OCI-LY7 (cell line): Measurements from ENCODE around the gene HMGB4. TPM values are rescaled to one million over a fixed set of nuclear protein-coding genes. Genes with fewer than 3 reads are reported as not detected.

ENCODE experiments used
- BruUV-seq: library from RNA; stranded (reverse); fragments of 400-500 nt; replicated peaks from 2 replicates; lab custom pipeline; 2021; lab: Mats Ljungman, UMichigan
- CTCF ChIA-PET: fragments of 300-600 bp; sonication (Branson Sonifier 250); formaldehyde crosslinking; loops from one replicate; lab custom pipeline; 2022; ENCODE audit warnings: antibody characterized with exemption; ENCODE audit not compliant: unreplicated experiment; lab: Charles Lee
- POLR2A ChIA-PET: fragments of 300-600 bp; sonication (Branson Sonifier 250); formaldehyde crosslinking; loops from one replicate; lab custom pipeline; 2022; ENCODE audit warnings: antibody characterized with exemption; lab: Charles Lee
- DNase-seq: peaks from one replicate; pipeline ENCODE4 v3.0.0-alpha.2; 2015; ENCODE audit warnings: low spot score
- H2AFZ ChIP-seq: fragments of 200-600 bp; sonication (generic), shearing (Covaris generic); 2 replicates; pipeline ENCODE4 v1.6.1; 2014; ENCODE audit warnings: mild to moderate bottlenecking, antibody characterized with exemption, low read length, moderate library complexity
- H3K27ac ChIP-seq: fragments of 200-600 bp; sonication (generic); 2 replicates; pipeline ENCODE4 v1.5.1; 2014; ENCODE audit warnings: mixed run types, low read depth, mild to moderate bottlenecking, moderate library complexity, low read length, inconsistent platforms; ENCODE audit not compliant: poor library complexity, severe bottlenecking
- H3K36me3 ChIP-seq: fragments of 200-600 bp; sonication (generic); 2 replicates; pipeline ENCODE4 v1.6.1; 2014; ENCODE audit warnings: mild to moderate bottlenecking, antibody characterized with exemption, low read length, moderate library complexity, mixed read lengths; ENCODE audit not compliant: insufficient read depth
- H3K4me1 ChIP-seq: fragments of 200-600 bp; sonication (generic); 2 replicates; pipeline ENCODE4 v1.5.1; 2014; ENCODE audit warnings: mild to moderate bottlenecking, low read length; ENCODE audit not compliant: insufficient read depth, poor library complexity, severe bottlenecking
- H3K4me2 ChIP-seq: fragments of 200-600 bp; sonication (generic); 2 replicates; pipeline ENCODE4 v1.6.1; 2014; ENCODE audit warnings: mild to moderate bottlenecking, low read length
- H3K4me3 ChIP-seq: fragments of 200-600 bp; sonication (generic); 2 replicates; pipeline ENCODE4 v1.5.1; 2014; ENCODE audit warnings: mild to moderate bottlenecking, low read depth, low read length; ENCODE audit not compliant: poor library complexity, severe bottlenecking
- H3K79me2 ChIP-seq: fragments of 200-600 bp; sonication (generic); 2 replicates; pipeline ENCODE4 v1.6.1; 2016; ENCODE audit warnings: low read depth, mild to moderate bottlenecking, low read length, moderate library complexity, mixed read lengths; ENCODE audit not compliant: insufficient read depth
- H3K9me2 ChIP-seq: fragments of 200-600 bp; sonication (generic); 2 replicates; pipeline ENCODE4 v1.6.1; 2016; ENCODE audit warnings: mild to moderate bottlenecking, low read length, mixed read lengths; ENCODE audit not compliant: insufficient read depth
- H3K9me3 ChIP-seq: fragments of 200-600 bp; sonication (generic); 2 replicates; pipeline ENCODE4 v1.6.1; 2014; ENCODE audit warnings: mild to moderate bottlenecking, mixed run types, low read length, mixed read lengths
- H4K20me1 ChIP-seq: fragments of 200-600 bp; sonication (generic); 2 replicates; pipeline ENCODE4 v1.6.1; 2014; ENCODE audit warnings: mild to moderate bottlenecking, antibody characterized with exemption, low read length, moderate library complexity, mixed read lengths; ENCODE audit not compliant: insufficient read depth
- CTCF ChIP-seq: fragments of 200-600 bp; sonication (generic); conservative IDR thresholded peaks from 2 replicates; pipeline ENCODE4 v1.5.1; 2014; ENCODE audit warnings: mild to moderate bottlenecking, antibody characterized with exemption, low read length, moderate library complexity, mixed read lengths
- EZH2phosphoT487 ChIP-seq: fragments of 200-600 bp; sonication (generic); IDR thresholded peaks from 2 replicates; pipeline ENCODE4 v1.6.1; 2018; ENCODE audit warnings: low read depth, borderline replicate concordance, mild to moderate bottlenecking, mixed run types, antibody characterized with exemption, low read length, moderate library complexity, mixed read lengths
- intact Hi-C: fragments of 100-400 bp; cut with micrococcal nuclease; formaldehyde crosslinking; loops from one replicate; pipeline ENCODE4 v1.10.0; 2022; ENCODE audit not compliant: unreplicated experiment
- total RNA-seq, 2 experiments: library from RNA; depleted of rRNA in 1 of 2; stranded (reverse); fragments of >200 nt in 1 of 2; shearing (Covaris generic) in 1 of 2; gene quantifications; 2 replicates each; pipeline ENCODE4 v1.2.3, GENCODE V29; 2014 to 2022

The HMGB4 gene
- total RNA-seq, 2 experiments from 2014 or later: not detected

- H3K4me2 ChIP-seq: no peak overlapping the region
- no peak overlapping the region for H3K4me3 ChIP-seq
- ChIA-PET POLR2A (no interaction called here), CTCF (no interaction called here)
- intact Hi-C loops: no loop called here
- no peaks in the 10 kb centered on the region for H4K20me1 ChIP-seq
- no peaks in the 10 kb centered on the region for H3K9me3 ChIP-seq
- no peaks in the 10 kb centered on the region for H3K36me3 ChIP-seq
- no peak overlapping the region for H3K27ac ChIP-seq
- BruUV-seq: no TSS peak
- TF ChIP-seq EZH2phosphoT487 (no peak), CTCF (no peak)
- H3K4me1 ChIP-seq: no peaks in the 10 kb centered on the region
- H3K79me2 ChIP-seq: no peaks in the 10 kb centered on the region
- H2AFZ ChIP-seq: no peak overlapping the region
- no peak for DNase-seq
- H3K9me2 ChIP-seq: no peaks in the 10 kb centered on the region
These were observed 40.5 kb upstream of the HMGB4 start for GRCh38 chr1:33823401-33823800.

GRCh38 chr1:33823830-33824229 is 40.0 kb upstream of the HMGB4 start:
- Histone ChIP-seq H2AFZ (no peak overlapping the region), H3K9me2 (no peaks in the 10 kb centered on the region), H3K9me3 (no peaks in the 10 kb centered on the region), H3K36me3 (no peaks in the 10 kb centered on the region), H3K4me3 (no peak overlapping the region), H3K27ac (no peak overlapping the region), H3K79me2 (no peaks in the 10 kb centered on the region), H3K4me1 (no peaks in the 10 kb centered on the region), H3K4me2 (no peak overlapping the region), H4K20me1 (no peaks in the 10 kb centered on the region)
- CTCF ChIA-PET: no interaction called here
- no TSS peak for BruUV-seq
- DNase-seq: no peak
- POLR2A ChIA-PET: interaction anchor here (0.5 kb wide), 1 partner anchor 62 kb away, joined by 3 read pairs; no protein-coding TSS in a partner anchor
- intact Hi-C loops: no loop called here
- TF ChIP-seq EZH2phosphoT487 (no peak), CTCF (no peak)

GRCh38 chr1:33824321-33824720 is 39.6 kb upstream of the HMGB4 start:
- Histone ChIP-seq H3K9me3 (no peaks in the 10 kb centered on the region), H3K27ac (no peak overlapping the region), H3K4me1 (no peaks in the 10 kb centered on the region), H2AFZ (no peak overlapping the region), H3K4me2 (no peak overlapping the region), H3K79me2 (no peaks in the 10 kb centered on the region), H3K36me3 (no peaks in the 10 kb centered on the region), H4K20me1 (no peaks in the 10 kb centered on the region), H3K4me3 (no peak overlapping the region), H3K9me2 (no peaks in the 10 kb centered on the region)
- POLR2A ChIA-PET: interaction anchor here (0.5 kb wide), 1 partner anchor 61 kb away, joined by 3 read pairs; no protein-coding TSS in a partner anchor
- intact Hi-C loops: no loop called here
- DNase-seq: no peak
- no peak for TF ChIP-seq CTCF
- TF ChIP-seq EZH2phosphoT487: no peak
- CTCF ChIA-PET: no interaction called here
- BruUV-seq: no TSS peak
